Mucosa of descending colon (tissue), 3 donors: ENCODE data around the gene NGB. TPM values are rescaled to one million over a fixed set of nuclear protein-coding genes. Genes with fewer than 3 reads are reported as not detected.

ENCODE experiments used
- ATAC-seq: fragments of 200-7000 bp; cut with Tn5 transposase; one replicate; pipeline ENCODE4 v1.9.1; 2020; ENCODE audit warnings: mild to moderate bottlenecking, moderate library complexity
- DNase-seq, 3 donors: peaks; one replicate each; pipeline ENCODE4 v3.0.0-alpha.2; 2020
- H3K36me3 ChIP-seq: fragments of 200-600 bp; one replicate; pipeline ENCODE4 v1.8.0; 2021; ENCODE audit warnings: low read depth, mild to moderate bottlenecking
- H3K4me1 ChIP-seq: fragments of 200-600 bp; one replicate; pipeline ENCODE4 v1.8.0; 2021; ENCODE audit warnings: low read depth, mild to moderate bottlenecking
- H3K4me3 ChIP-seq: fragments of 200-600 bp; one replicate; pipeline ENCODE4 v1.8.0; 2021; ENCODE audit warnings: mild to moderate bottlenecking
- H3K9me3 ChIP-seq: fragments of 200-600 bp; one replicate; pipeline ENCODE4 v1.8.0; 2021; ENCODE audit warnings: mild to moderate bottlenecking
- CTCF ChIP-seq: fragments of 200-600 bp; IDR thresholded peaks from one replicate; pipeline ENCODE4 v1.8.0; 2022; ENCODE audit warnings: antibody characterized with exemption, mild to moderate bottlenecking
- intact Hi-C, 2 donors: fragments of 100-400 bp; cut with DNase I in 1 of 2; cut with micrococcal nuclease in 1 of 2; formaldehyde crosslinking; loops; one replicate each; pipeline versions ENCODE4 v1.11.0 to v1.11.1; 2022; cut with DNase I, micrococcal nuclease
- total RNA-seq, 3 donors: library from RNA; stranded (reverse); fragmentation: NEBNext Ultra II Directional in 2 of 3; extraction: Animal tissue kit (Norgen Biotek cat#: 25700) in 2 of 3; gene quantifications; one replicate each; pipeline versions ENCODE4 v1.2.1 to v1.2.4, GENCODE V29; 2021 to 2023
- donor health status: DM: no; HTN: no; CAD: no; lungs with moderate emphysema.
- donor health status: DM: no; HTN: no; CAD: no.
- donor health status: DM: no; HTN: yes; CAD: no.

NGB gene
- total RNA-seq, 3 donors from 2014 or later, result 0.14 to 5.3 TPM; not detected in 1

- Histone ChIP-seq H3K4me1 (no peaks in the 10 kb centered on the region), H3K36me3 (no peaks in the 10 kb centered on the region), H3K4me3 (no peak overlapping the region), H3K9me3 (no peaks in the 10 kb centered on the region)
- no peak for ATAC-seq
- no peak for DNase-seq
- intact Hi-C loops, result no loop called here
- TF ChIP-seq CTCF, result no peak
Measured at GRCh38 chr14:77242752-77243151, 28.3 kb downstream of the NGB start.

- intact Hi-C loops, result no loop called here
- ATAC-seq (no peak), DNase-seq (no peak)
- Histone ChIP-seq H3K36me3 (no peaks in the 10 kb centered on the region), H3K4me3 (no peak overlapping the region), H3K9me3 (no peaks in the 10 kb centered on the region), H3K4me1 (no peaks in the 10 kb centered on the region)
- no peak for TF ChIP-seq CTCF
Measured at GRCh38 chr14:77241955-77242354, 29.1 kb downstream of the NGB start.

GRCh38 chr14:77240336-77240915 is 30.6 kb downstream of the NGB start:
- DNase-seq (no peak), ATAC-seq (no peak)
- no peak overlapping the region for H3K4me3 ChIP-seq
- H3K4me1 ChIP-seq, result no peaks in the 10 kb centered on the region
- TF ChIP-seq CTCF, result no peak
- intact Hi-C loops, result no loop called here
- H3K36me3 ChIP-seq, result no peaks in the 10 kb centered on the region
- H3K9me3 ChIP-seq, result no peaks in the 10 kb centered on the region

- intact Hi-C loops, result no loop called here
- H3K36me3 ChIP-seq, result no peaks in the 10 kb centered on the region
- H3K4me3 ChIP-seq, result no peak overlapping the region
- ATAC-seq (no peak), DNase-seq (no peak)
- no peak for TF ChIP-seq CTCF
- H3K4me1 ChIP-seq, result no peaks in the 10 kb centered on the region
- no peaks in the 10 kb centered on the region for H3K9me3 ChIP-seq
Measured at GRCh38 chr14:77239412-77239811, 31.6 kb downstream of the NGB start.

GRCh38 chr14:77238996-77239395 is 32.0 kb downstream of the NGB start:
- ATAC-seq (no peak), DNase-seq (no peak)
- TF ChIP-seq CTCF, result no peak
- intact Hi-C loops, result no loop called here
- no peaks in the 10 kb centered on the region for H3K4me1 ChIP-seq
- H3K4me3 ChIP-seq, result no peak overlapping the region
- no peaks in the 10 kb centered on the region for H3K36me3 ChIP-seq
- no peaks in the 10 kb centered on the region for H3K9me3 ChIP-seq

- H3K4me3 ChIP-seq, result no peak overlapping the region
- H3K36me3 ChIP-seq, result no peaks in the 10 kb centered on the region
- H3K9me3 ChIP-seq, result no peaks in the 10 kb centered on the region
- DNase-seq, result no peak
- ATAC-seq, result no peak
- intact Hi-C loops, result no loop called here
- H3K4me1 ChIP-seq, result no peaks in the 10 kb centered on the region
- no peak for TF ChIP-seq CTCF
Measured at GRCh38 chr14:77238356-77238755, 32.6 kb downstream of the NGB start.
